ENCODE data around the gene CIC. TPM values are rescaled to one million over a fixed set of nuclear protein-coding genes. Genes with fewer than 3 reads are reported as not detected.

Gene CIC
- total RNA-seq, 1 experiment from 2014 or later, result 67.9 TPM

DNA sequence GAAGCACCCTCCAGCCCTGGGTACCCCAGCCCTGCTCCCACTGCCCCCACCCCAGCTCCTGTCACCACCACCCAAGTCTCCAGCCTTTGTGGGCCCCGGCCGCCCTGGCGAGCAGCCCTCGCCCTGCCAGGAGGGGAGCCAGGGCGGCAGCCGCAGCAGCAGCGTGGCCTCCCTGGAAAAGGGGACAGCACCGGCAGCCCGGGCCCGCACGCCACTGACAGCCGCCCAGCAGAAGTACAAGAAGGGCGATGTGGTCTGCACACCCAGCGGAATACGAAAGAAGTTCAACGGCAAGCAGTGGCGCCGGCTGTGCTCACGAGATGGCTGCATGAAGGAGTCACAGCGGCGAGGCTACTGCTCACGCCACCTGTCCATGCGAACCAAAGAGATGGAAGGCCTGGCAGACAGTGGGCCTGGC, 3.9 kb downstream of the CIC start:
- Mint-ChIP-seq H3K4me1 (ENCODE audit: insufficient read depth, unreplicated experiment) (peaks cover 39% of the 10 kb centered on the region), H3K27me3 (ENCODE audit: insufficient read depth, unreplicated experiment) (no peaks in the 10 kb centered on the region), H3K4me3 (ENCODE audit: unreplicated experiment) (no peak overlapping the region), H3K36me3 (ENCODE audit: insufficient read depth, unreplicated experiment) (peaks cover 44% of the 10 kb centered on the region), H3K9me3 (ENCODE audit: unreplicated experiment) (no peaks in the 10 kb centered on the region), H3K27ac (ENCODE audit: low read depth, unreplicated experiment) (no peak overlapping the region)
- CTCF ChIA-PET, result interaction anchor here (0.6 to 1.5 kb wide), 2 partner anchors 27 to 165 kb away, joined by 3 to 4 read pairs; no protein-coding TSS in a partner anchor
- no TSS peak for BruUV-seq (replicated peaks)
- intact Hi-C loops (cut with micrococcal nuclease), result no loop called here
- POLR2A ChIA-PET, result no interaction called here
- DNase-seq (ENCODE audit: unreplicated experiment), result no peak
- TF ChIP-seq, protein P1, sequence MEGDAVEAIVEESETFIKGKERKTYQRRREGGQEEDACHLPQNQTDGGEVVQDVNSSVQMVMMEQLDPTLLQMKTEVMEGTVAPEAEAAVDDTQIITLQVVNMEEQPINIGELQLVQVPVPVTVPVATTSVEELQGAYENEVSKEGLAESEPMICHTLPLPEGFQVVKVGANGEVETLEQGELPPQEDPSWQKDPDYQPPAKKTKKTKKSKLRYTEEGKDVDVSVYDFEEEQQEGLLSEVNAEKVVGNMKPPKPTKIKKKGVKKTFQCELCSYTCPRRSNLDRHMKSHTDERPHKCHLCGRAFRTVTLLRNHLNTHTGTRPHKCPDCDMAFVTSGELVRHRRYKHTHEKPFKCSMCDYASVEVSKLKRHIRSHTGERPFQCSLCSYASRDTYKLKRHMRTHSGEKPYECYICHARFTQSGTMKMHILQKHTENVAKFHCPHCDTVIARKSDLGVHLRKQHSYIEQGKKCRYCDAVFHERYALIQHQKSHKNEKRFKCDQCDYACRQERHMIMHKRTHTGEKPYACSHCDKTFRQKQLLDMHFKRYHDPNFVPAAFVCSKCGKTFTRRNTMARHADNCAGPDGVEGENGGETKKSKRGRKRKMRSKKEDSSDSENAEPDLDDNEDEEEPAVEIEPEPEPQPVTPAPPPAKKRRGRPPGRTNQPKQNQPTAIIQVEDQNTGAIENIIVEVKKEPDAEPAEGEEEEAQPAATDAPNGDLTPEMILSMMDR (IDR thresholded peaks at IDR 0.05; ENCODE audit: unreplicated experiment), result no peak

DNA sequence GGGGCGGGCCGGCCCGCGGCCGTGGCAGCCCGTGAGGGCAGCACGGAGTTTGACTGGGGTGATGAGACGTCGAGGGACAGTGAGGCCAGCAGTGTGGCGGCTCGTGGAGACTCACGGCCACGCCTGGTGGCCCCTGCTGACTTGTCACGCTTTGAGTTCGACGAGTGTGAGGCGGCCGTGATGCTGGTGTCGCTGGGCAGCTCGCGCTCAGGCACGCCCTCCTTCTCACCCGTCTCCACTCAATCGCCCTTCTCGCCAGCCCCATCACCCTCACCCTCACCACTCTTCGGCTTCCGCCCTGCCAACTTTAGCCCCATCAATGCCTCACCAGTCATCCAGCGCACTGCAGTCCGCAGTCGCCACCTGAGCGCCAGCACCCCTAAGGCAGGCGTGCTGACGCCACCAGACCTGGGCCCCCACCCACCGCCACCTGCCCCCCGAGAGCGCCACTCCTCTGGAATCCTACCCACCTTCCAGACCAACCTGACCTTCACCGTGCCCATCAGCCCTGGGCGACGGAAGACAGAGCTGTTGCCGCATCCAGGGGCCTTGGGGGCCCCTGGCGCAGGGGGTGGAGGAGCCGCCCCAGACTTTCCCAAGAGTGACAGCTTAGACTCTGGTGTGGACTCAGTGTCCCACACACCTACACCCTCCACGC, 4.5 kb downstream of the CIC start:
- ChIA-PET CTCF (interaction anchor here (0.6 to 1.5 kb wide), 4 partner anchors 28 to 165 kb away, joined by 3 to 4 read pairs (median 3); no protein-coding TSS in a partner anchor), POLR2A (no interaction called here)
- Mint-ChIP-seq H3K9me3 (ENCODE audit: unreplicated experiment) (no peaks in the 10 kb centered on the region), H3K36me3 (ENCODE audit: insufficient read depth, unreplicated experiment) (peaks cover 48% of the 10 kb centered on the region), H3K4me1 (ENCODE audit: insufficient read depth, unreplicated experiment) (peaks cover 45% of the 10 kb centered on the region), H3K4me3 (ENCODE audit: unreplicated experiment) (no peak overlapping the region), H3K27ac (ENCODE audit: low read depth, unreplicated experiment) (no peak overlapping the region), H3K27me3 (ENCODE audit: insufficient read depth, unreplicated experiment) (no peaks in the 10 kb centered on the region)
- no TSS peak for BruUV-seq (replicated peaks)
- no peak for DNase-seq (ENCODE audit: unreplicated experiment)
- intact Hi-C loops (cut with micrococcal nuclease), result no loop called here
- TF ChIP-seq, protein P1 (IDR thresholded peaks at IDR 0.05; ENCODE audit: unreplicated experiment), result no peak

DNA sequence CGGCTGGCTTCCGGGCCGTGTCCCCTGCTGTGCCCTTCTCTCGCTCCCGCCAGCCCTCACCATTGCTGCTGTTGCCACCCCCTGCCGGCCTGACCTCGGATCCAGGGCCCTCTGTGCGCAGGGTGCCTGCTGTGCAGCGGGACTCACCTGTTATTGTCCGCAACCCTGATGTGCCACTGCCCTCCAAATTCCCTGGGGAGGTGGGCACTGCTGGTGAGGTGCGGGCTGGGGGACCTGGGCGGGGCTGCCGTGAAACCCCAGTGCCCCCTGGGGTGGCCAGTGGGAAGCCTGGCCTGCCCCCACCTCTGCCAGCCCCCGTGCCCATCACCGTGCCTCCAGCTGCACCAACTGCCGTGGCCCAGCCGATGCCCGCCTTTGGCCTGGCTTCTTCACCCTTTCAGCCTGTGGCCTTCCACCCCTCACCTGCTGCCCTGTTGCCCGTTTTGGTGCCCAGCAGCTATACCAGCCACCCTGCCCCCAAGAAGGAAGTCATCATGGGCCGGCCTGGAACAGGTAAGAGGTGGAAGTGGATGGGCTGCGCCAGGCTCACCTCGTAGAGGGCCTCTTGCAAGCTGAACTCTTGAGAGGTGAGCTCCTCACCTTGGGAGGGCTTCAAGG, 5.1 kb downstream of the CIC start:
- no peak for DNase-seq (ENCODE audit: unreplicated experiment)
- no peaks in the 10 kb centered on the region for H3K9me3 Mint-ChIP-seq (ENCODE audit: unreplicated experiment)
- H3K27me3 Mint-ChIP-seq (ENCODE audit: insufficient read depth, unreplicated experiment), result no peaks in the 10 kb centered on the region
- intact Hi-C loops (cut with micrococcal nuclease), result no loop called here
- BruUV-seq (replicated peaks), result no TSS peak
- ChIA-PET CTCF (interaction anchor here (0.6 to 1.3 kb wide), 5 partner anchors 22 to 146 kb away, joined by 3 to 4 read pairs (median 3); no protein-coding TSS in a partner anchor), POLR2A (interaction anchor here (0.8 to 1.5 kb wide), 2 partner anchors 24 to 31 kb away, joined by 5 to 6 read pairs; partner anchors contain the start of gene GSK3A)
- peaks cover 50% of the 10 kb centered on the region for H3K36me3 Mint-ChIP-seq (ENCODE audit: insufficient read depth, unreplicated experiment)
- H3K27ac Mint-ChIP-seq (ENCODE audit: low read depth, unreplicated experiment), result no peak overlapping the region
- H3K4me1 Mint-ChIP-seq (ENCODE audit: insufficient read depth, unreplicated experiment), result peaks cover 49% of the 10 kb centered on the region
- TF ChIP-seq, protein P1 (IDR thresholded peaks at IDR 0.05; ENCODE audit: unreplicated experiment), result no peak
- no peak overlapping the region for H3K4me3 Mint-ChIP-seq (ENCODE audit: unreplicated experiment)

DNA sequence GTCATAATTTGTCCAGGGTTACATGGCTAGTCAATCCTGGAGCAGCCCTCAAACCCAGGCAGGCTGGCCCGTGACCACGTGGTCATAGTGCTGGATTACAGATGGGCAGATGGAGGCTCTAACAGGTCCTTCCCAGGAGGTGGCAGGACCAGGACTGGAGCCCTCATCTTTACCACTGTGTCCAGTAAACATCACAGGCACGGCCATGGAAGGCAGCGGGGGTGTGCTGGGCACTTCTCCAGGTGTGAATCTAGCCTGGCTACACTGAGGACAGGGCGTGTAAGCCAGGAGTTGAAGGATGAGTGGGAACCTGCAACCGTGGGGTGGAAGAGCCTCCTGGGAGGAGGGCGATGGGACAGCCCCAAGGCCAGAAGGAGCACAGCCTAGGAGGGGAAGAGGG, 6.1 kb downstream of the CIC start:
- no TSS peak for BruUV-seq (replicated peaks)
- Mint-ChIP-seq H3K4me1 (ENCODE audit: insufficient read depth, unreplicated experiment) (peaks cover 46% of the 10 kb centered on the region), H3K9me3 (ENCODE audit: unreplicated experiment) (no peaks in the 10 kb centered on the region), H3K27me3 (ENCODE audit: insufficient read depth, unreplicated experiment) (no peaks in the 10 kb centered on the region), H3K4me3 (ENCODE audit: unreplicated experiment) (peak overlapping the region; percentile 57), H3K27ac (ENCODE audit: low read depth, unreplicated experiment) (peak overlapping the region; percentile 50), H3K36me3 (ENCODE audit: insufficient read depth, unreplicated experiment) (peaks cover 50% of the 10 kb centered on the region)
- DNase-seq (ENCODE audit: unreplicated experiment), result no peak
- TF ChIP-seq, protein P1 (IDR thresholded peaks at IDR 0.05; ENCODE audit: unreplicated experiment), result no peak
- intact Hi-C loops (cut with micrococcal nuclease), result no loop called here
- POLR2A ChIA-PET, result interaction anchor here (0.7 to 1.5 kb wide), 3 partner anchors 10 to 32 kb away, joined by 3 to 6 read pairs (median 5); partner anchors contain the start of gene GSK3A
- CTCF ChIA-PET, result interaction anchor here (0.9 to 1.3 kb wide), 2 partner anchors 30 to 147 kb away, joined by 3 to 4 read pairs; no protein-coding TSS in a partner anchor
